ENCODE measurements around the gene PLPP4. TPM values are rescaled to one million over a fixed set of nuclear protein-coding genes. Genes with fewer than 3 reads are reported as not detected.

Gene PLPP4
- total RNA-seq, 1 experiment from 2014 or later = not detected

DNA sequence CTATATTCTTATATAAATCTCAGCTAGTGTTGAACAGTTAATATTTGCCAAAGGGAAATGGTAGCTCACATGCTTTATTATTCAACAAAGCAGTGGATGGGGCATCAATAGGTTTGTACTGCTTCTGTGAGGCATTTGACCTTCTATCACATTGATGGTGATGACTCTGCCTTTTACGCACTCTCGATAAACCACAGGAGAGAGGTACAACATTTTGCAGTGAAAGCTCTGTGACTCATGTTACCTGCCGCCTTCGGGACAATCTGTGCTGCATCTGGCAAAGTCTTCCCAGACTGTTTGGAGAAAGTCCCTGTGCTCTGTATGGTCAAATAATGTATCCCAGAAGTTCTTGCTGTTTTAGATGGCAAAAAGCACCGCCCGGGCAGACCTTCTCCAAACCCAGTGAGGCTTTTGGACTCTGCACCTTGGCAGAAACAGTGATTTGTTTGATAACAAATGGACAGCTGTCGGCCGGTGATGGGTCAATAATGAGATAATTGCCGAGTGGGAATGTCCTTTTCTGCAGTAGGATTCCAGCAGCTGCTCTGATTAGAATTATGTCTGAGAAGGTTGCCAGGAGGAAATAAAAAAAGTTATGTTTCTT is 61.0 kb downstream of the PLPP4 start:
- no peak overlapping the region for H3K23ac ChIP-seq (ENCODE audit: insufficient read length, low read depth, low read length)
- WGBS (ENCODE audit: extremely low coverage, insufficient read length, low lambda C conversion rate) = no CpG with 5 or more reads among the region's 9 CpGs
- H3K4ac ChIP-seq (ENCODE audit: low read depth, low read length) = no peak overlapping the region
- H3K9ac ChIP-seq (ENCODE audit: extremely low read depth, insufficient read length, low read length) = no peak overlapping the region
- Mint-ChIP-seq H3K36me3 (ENCODE audit: insufficient read depth in 1 of 3, low read depth in 3 of 3) (no peaks in the 10 kb centered on the region), H3K27ac (no peak overlapping the region), H3K27me3 (ENCODE audit: low read depth) (peaks cover 28% of the 10 kb centered on the region), H3K4me3 (no peak overlapping the region), H3K4me1 (0 out of 4 replicates have a peak, but pooled peaks cover 0 to 3% of the 10 kb centered on the region in 2 experiments), H3K9me3 (no peaks in the 10 kb centered on the region)
- no peak overlapping the region for H4K5ac ChIP-seq (ENCODE audit: insufficient read length, low read depth, low read length)
- no peak overlapping the region for H3K14ac ChIP-seq (ENCODE audit: insufficient read depth, low read length)
- H2BK15ac ChIP-seq (ENCODE audit: low read depth, low read length) = no peak overlapping the region
- H2AK5ac ChIP-seq (ENCODE audit: insufficient read length, low read length) = no peak overlapping the region
- no peak overlapping the region for H2BK5ac ChIP-seq (ENCODE audit: insufficient read length, low read length)
- H2AFZ ChIP-seq (ENCODE audit: low read length) = no peak overlapping the region
- no peak overlapping the region for H3K27ac ChIP-seq (ENCODE audit: insufficient read length, low read depth, low read length)
- no peaks in the 10 kb centered on the region for H3K79me1 ChIP-seq (ENCODE audit: insufficient read depth, low read depth, low read length, poor library complexity, severe bottlenecking)
- no peak overlapping the region for H4K91ac ChIP-seq (ENCODE audit: insufficient read length, low read depth, low read length)
- H3T11ph ChIP-seq (ENCODE audit: low read length) = no peak overlapping the region
- H3K56ac ChIP-seq (ENCODE audit: insufficient read length, low read depth, low read length) = no peak overlapping the region
- H4K20me1 ChIP-seq (ENCODE audit: control insufficient read depth, insufficient read depth, insufficient read length) = no peaks in the 10 kb centered on the region
- no peaks in the 10 kb centered on the region for H3K4me1 ChIP-seq (ENCODE audit: insufficient read depth, low read length)
- DNase-seq = no peak
- no peak overlapping the region for H2BK20ac ChIP-seq (ENCODE audit: low read depth, low read length, poor library complexity, severe bottlenecking)
- no peak overlapping the region for H3K4me2 ChIP-seq (ENCODE audit: insufficient read depth, insufficient read length, low read length)
- no peak overlapping the region for H4K8ac ChIP-seq (replicated peaks; ENCODE audit: insufficient read length, low read depth, low read length)
- no peaks in the 10 kb centered on the region for H3K9me3 ChIP-seq (ENCODE audit: control insufficient read depth, low read depth, low read length)
- H3K18ac ChIP-seq (ENCODE audit: insufficient read length, low read depth, low read length) = no peak overlapping the region
- no peaks in the 10 kb centered on the region for H3K79me2 ChIP-seq (ENCODE audit: insufficient read depth, low read length)
- TF ChIP-seq, protein P1, sequence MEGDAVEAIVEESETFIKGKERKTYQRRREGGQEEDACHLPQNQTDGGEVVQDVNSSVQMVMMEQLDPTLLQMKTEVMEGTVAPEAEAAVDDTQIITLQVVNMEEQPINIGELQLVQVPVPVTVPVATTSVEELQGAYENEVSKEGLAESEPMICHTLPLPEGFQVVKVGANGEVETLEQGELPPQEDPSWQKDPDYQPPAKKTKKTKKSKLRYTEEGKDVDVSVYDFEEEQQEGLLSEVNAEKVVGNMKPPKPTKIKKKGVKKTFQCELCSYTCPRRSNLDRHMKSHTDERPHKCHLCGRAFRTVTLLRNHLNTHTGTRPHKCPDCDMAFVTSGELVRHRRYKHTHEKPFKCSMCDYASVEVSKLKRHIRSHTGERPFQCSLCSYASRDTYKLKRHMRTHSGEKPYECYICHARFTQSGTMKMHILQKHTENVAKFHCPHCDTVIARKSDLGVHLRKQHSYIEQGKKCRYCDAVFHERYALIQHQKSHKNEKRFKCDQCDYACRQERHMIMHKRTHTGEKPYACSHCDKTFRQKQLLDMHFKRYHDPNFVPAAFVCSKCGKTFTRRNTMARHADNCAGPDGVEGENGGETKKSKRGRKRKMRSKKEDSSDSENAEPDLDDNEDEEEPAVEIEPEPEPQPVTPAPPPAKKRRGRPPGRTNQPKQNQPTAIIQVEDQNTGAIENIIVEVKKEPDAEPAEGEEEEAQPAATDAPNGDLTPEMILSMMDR (conservative IDR thresholded peaks at IDR 0.05) = no peak
- H2BK12ac ChIP-seq (ENCODE audit: insufficient read length, low read depth, low read length) = no peak overlapping the region
- H2BK120ac ChIP-seq (ENCODE audit: low read depth, low read length, poor library complexity, severe bottlenecking) = no peak overlapping the region
- no peaks in the 10 kb centered on the region for H3K23me2 ChIP-seq (ENCODE audit: insufficient read length, low read depth, low read length, poor library complexity, severe bottlenecking)
- no peaks in the 10 kb centered on the region for H3K27me3 ChIP-seq (ENCODE audit: insufficient read depth, low read length)

All from H9 (cell line).